ENCODE measurements around the gene PTPRT.

PTPRT gene

DNA sequence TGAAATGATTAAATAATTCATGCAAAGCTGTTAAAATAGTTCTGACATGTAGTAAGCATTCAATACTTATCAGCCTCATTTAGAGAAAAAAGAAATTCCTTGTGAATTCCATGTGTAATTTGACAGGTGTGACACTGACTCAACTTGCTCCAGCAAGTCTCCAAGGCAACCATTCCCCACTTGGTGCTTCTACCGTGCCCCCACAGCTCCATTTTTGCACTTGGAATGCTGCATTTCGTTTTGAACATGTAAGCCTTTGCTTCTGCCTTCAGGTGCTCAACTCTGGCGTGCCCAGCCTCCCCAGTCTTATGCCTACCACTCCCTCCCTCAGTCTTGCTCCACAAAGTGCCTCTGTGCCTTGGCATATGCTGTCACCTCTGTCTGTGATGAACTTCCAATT, 810.9 kb downstream of the PTPRT start:
- Mint-ChIP-seq H3K4me3 (no peak overlapping the region), H3K4me1 (no peaks in the 10 kb centered on the region), H3K9me3 (peaks cover 30% of the 10 kb centered on the region)

DNA sequence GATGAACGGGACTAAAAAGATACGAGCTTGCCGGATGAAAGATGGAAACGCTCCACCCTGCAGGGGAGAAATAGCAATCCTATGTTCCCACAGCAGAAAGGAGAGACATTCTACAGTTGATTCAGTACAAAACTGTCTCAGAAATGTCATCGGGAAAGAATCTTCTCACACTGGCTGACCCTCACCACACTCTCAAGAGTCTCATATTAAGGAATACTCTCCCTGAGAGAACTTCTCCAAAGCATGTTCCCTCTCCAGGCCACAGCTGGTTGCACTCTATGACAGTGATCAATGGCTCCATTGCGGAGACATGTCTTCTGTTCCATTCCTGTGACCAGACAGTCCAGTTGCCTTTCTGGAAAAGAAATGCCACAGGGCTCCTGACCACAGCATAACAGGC, 813.6 kb downstream of the PTPRT start:
- DNase-seq (ENCODE audit: low spot score in 2 of 2), result no peak
- Mint-ChIP-seq H3K9me3 (peaks cover 20% of the 10 kb centered on the region), H3K27ac (ENCODE audit: low read depth) (no peak overlapping the region), H3K27me3 (no peaks in the 10 kb centered on the region), H3K4me3 (no peak overlapping the region), H3K4me1 (no peaks in the 10 kb centered on the region), H3K36me3 (ENCODE audit: insufficient read depth) (no peaks in the 10 kb centered on the region)
- no peak for ATAC-seq (replicated peaks; ENCODE audit: extremely low read depth, poor library complexity, severe bottlenecking)

More for the DNA sequence above, 810.9 kb downstream of the PTPRT start:
- no peak overlapping the region for H3K27ac Mint-ChIP-seq (ENCODE audit: low read depth)
- no peak for DNase-seq (ENCODE audit: low spot score in 2 of 2)
- no peaks in the 10 kb centered on the region for H3K36me3 Mint-ChIP-seq (ENCODE audit: insufficient read depth)
- no peak for ATAC-seq (replicated peaks; ENCODE audit: extremely low read depth, poor library complexity, severe bottlenecking)
- no peaks in the 10 kb centered on the region for H3K27me3 Mint-ChIP-seq

GRCh38 chr20:42373049-42373448, 816.7 kb downstream of the PTPRT start:
- Mint-ChIP-seq H3K27me3 (no peaks in the 10 kb centered on the region), H3K4me1 (no peaks in the 10 kb centered on the region), H3K9me3 (peaks cover 20% of the 10 kb centered on the region), H3K27ac (ENCODE audit: low read depth) (no peak overlapping the region), H3K4me3 (no peak overlapping the region), H3K36me3 (ENCODE audit: insufficient read depth) (no peaks in the 10 kb centered on the region)
- no peak for DNase-seq (ENCODE audit: low spot score in 2 of 2)
- no peak for ATAC-seq (replicated peaks; ENCODE audit: extremely low read depth, poor library complexity, severe bottlenecking)

DNA sequence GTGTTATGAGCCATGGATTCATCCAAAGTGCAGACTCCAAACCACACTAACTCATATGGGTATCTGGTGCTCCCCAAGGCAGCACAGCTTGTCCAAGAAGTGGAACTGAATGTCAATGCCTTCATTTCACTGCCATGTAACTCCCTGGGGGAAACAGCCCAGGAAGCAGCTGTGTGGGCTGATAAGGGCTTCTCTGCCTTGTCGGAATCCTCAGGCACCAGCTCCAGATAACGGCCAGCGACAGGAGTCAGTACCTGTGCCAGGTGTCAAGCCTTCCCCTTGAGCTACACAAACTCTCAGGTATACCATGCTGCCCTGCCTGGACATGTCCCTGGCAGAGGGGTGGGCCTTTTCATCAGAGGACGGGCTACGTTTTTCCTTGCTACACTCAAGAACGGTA, 819.6 kb downstream of the PTPRT start:
- ATAC-seq (replicated peaks; ENCODE audit: extremely low read depth, poor library complexity, severe bottlenecking) (no peak), DNase-seq (ENCODE audit: low spot score in 2 of 2) (no peak)
- Mint-ChIP-seq H3K4me3 (no peak overlapping the region), H3K27ac (ENCODE audit: low read depth) (no peak overlapping the region), H3K4me1 (no peaks in the 10 kb centered on the region), H3K27me3 (no peaks in the 10 kb centered on the region), H3K36me3 (ENCODE audit: insufficient read depth) (no peaks in the 10 kb centered on the region), H3K9me3 (peaks cover 20% of the 10 kb centered on the region)

- peaks cover 24% of the 10 kb centered on the region for H3K9me3 Mint-ChIP-seq
- no peaks in the 10 kb centered on the region for H3K36me3 Mint-ChIP-seq (ENCODE audit: insufficient read depth)
- H3K27ac Mint-ChIP-seq (ENCODE audit: low read depth), result no peak overlapping the region
- ATAC-seq (replicated peaks; ENCODE audit: extremely low read depth, poor library complexity, severe bottlenecking), result no peak
- H3K27me3 Mint-ChIP-seq, result no peaks in the 10 kb centered on the region
- H3K4me3 Mint-ChIP-seq, result no peak overlapping the region
- no peaks in the 10 kb centered on the region for H3K4me1 Mint-ChIP-seq
- DNase-seq (ENCODE audit: low spot score in 2 of 2), result no peak
These were observed 820.8 kb downstream of the PTPRT start for GRCh38 chr20:42368910-42369309.

- ATAC-seq (replicated peaks; ENCODE audit: extremely low read depth, poor library complexity, severe bottlenecking), result no peak
- no peak for DNase-seq (ENCODE audit: low spot score in 2 of 2)
- Mint-ChIP-seq H3K36me3 (ENCODE audit: insufficient read depth) (no peaks in the 10 kb centered on the region), H3K9me3 (peaks cover 19% of the 10 kb centered on the region), H3K4me1 (no peaks in the 10 kb centered on the region), H3K4me3 (no peak overlapping the region), H3K27ac (ENCODE audit: low read depth) (no peak overlapping the region), H3K27me3 (no peaks in the 10 kb centered on the region)
These were observed 823.1 kb downstream of the PTPRT start for GRCh38 chr20:42366626-42367025.

DNA sequence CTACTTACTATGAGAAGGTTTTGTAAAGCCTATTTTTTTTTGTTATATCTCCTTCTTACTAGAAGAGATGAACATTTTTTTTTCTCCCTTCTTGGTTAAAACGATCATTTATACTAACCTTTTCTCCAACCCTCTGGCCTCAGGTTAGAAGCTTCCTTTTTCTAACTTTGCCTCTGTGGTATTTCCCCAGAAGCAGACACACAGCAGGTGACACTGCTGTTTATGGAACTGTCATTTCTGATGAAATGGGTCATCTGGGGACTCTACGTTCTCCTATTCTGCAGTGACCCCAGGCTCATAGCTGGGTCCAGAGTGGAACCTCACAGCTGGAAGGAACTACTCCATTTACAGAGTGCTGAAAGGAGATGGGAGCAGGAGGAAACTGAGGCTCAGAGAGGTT, 825.3 kb downstream of the PTPRT start:
- Mint-ChIP-seq H3K4me1 (no peaks in the 10 kb centered on the region), H3K27ac (ENCODE audit: low read depth) (no peak overlapping the region), H3K4me3 (no peak overlapping the region), H3K36me3 (ENCODE audit: insufficient read depth) (no peaks in the 10 kb centered on the region), H3K9me3 (peaks cover 10% of the 10 kb centered on the region), H3K27me3 (no peaks in the 10 kb centered on the region)
- DNase-seq (ENCODE audit: low spot score in 2 of 2) (no peak), ATAC-seq (replicated peaks; ENCODE audit: extremely low read depth, poor library complexity, severe bottlenecking) (no peak)

DNA sequence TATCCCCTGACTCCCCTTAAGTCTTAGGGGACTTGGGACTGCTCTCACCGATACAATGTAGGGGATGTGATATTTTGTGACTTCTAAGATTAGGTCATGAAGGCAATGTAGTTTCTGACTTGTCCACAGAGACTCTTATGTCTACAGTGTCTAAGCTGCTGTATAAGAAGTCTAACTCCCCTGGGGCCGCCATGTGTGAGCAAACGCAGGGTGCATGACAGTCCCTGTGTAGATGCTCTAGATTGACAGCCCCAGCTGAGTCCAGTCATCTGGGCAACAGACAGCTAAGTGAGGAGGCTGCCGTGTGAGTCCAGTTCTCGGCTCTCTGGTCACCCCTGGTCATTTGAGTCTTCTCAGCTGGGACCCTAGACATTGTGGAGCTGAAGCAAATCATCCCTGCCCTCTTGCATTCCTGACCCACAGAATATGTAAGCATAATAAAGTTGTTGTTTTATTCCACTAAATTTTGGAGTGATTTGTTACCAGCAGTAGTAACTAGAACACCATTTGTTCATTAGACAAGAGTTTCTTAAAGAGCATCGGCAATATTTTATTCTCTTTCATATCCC, 828.2 kb downstream of the PTPRT start:
- Mint-ChIP-seq H3K4me3 (no peak overlapping the region), H3K36me3 (ENCODE audit: insufficient read depth) (no peaks in the 10 kb centered on the region), H3K9me3 (peaks cover 24% of the 10 kb centered on the region), H3K27me3 (no peaks in the 10 kb centered on the region), H3K4me1 (no peaks in the 10 kb centered on the region), H3K27ac (ENCODE audit: low read depth) (no peak overlapping the region)
- DNase-seq (ENCODE audit: low spot score in 2 of 2), result no peak
- ATAC-seq (replicated peaks; ENCODE audit: extremely low read depth, poor library complexity, severe bottlenecking), result no peak

DNA sequence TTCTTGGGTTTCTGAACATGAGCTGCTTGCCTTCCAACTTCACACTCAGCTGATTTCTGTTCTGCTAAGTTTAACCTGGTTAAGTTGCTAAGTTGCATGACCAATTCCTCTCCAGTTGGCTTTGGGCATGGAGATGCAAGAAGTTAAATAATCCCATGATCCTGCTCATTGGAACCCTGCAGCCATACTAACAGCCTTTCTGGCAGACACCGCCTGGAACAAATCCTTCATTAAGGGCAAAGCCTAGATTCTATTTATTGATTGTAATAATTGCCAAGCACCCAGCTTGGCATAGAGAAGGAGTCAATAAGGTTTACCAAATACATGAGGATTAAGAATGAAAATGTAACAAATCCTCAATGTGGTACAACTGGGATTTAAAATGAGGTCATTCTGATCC, 829.1 kb downstream of the PTPRT start:
- H3K27ac Mint-ChIP-seq (ENCODE audit: low read depth), result no peak overlapping the region
- ATAC-seq (replicated peaks; ENCODE audit: extremely low read depth, poor library complexity, severe bottlenecking) (no peak), DNase-seq (ENCODE audit: low spot score in 2 of 2) (no peak)
- H3K9me3 Mint-ChIP-seq, result peaks cover 23% of the 10 kb centered on the region
- H3K36me3 Mint-ChIP-seq (ENCODE audit: insufficient read depth), result no peaks in the 10 kb centered on the region
- H3K27me3 Mint-ChIP-seq, result no peaks in the 10 kb centered on the region
- H3K4me3 Mint-ChIP-seq, result no peak overlapping the region
- H3K4me1 Mint-ChIP-seq, result no peaks in the 10 kb centered on the region

- DNase-seq (ENCODE audit: low spot score in 2 of 2) (no peak), ATAC-seq (replicated peaks; ENCODE audit: extremely low read depth, poor library complexity, severe bottlenecking) (no peak)
- Mint-ChIP-seq H3K9me3 (peaks cover 30% of the 10 kb centered on the region), H3K4me1 (no peaks in the 10 kb centered on the region), H3K4me3 (no peak overlapping the region), H3K27me3 (no peaks in the 10 kb centered on the region), H3K36me3 (ENCODE audit: insufficient read depth) (no peaks in the 10 kb centered on the region), H3K27ac (ENCODE audit: low read depth) (no peak overlapping the region)
These were observed 830.1 kb downstream of the PTPRT start for GRCh38 chr20:42359617-42360016.

- H3K4me1 Mint-ChIP-seq, result no peaks in the 10 kb centered on the region
- H3K4me3 Mint-ChIP-seq, result no peak overlapping the region
- H3K27ac Mint-ChIP-seq (ENCODE audit: low read depth), result no peak overlapping the region
- H3K36me3 Mint-ChIP-seq (ENCODE audit: insufficient read depth), result peaks cover 2% of the 10 kb centered on the region
- DNase-seq (ENCODE audit: low spot score in 2 of 2) (no peak), ATAC-seq (replicated peaks; ENCODE audit: extremely low read depth, poor library complexity, severe bottlenecking) (no peak)
- H3K27me3 Mint-ChIP-seq, result no peaks in the 10 kb centered on the region
- H3K9me3 Mint-ChIP-seq, result peaks cover 19% of the 10 kb centered on the region
These were observed 837.6 kb downstream of the PTPRT start for GRCh38 chr20:42352096-42352495.

DNA sequence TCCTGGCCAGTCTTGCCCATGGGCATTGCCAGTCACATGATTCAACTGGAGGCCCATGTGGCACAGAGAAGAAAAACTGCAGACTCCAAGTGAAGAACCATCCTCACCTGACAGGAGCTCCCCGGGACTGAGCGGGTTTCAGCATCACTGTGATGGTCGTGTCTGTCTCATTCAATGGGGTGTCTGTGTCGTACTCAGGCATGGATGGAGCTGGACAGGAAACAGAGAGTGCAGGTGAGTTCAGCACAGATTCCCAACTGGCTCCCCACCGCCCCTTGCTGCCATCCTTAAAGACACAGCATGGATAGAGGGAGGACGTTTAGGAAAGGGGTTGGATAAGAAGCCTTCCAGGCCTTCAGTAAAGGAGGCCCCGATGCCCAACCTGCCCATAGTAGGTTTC, 839.2 kb downstream of the PTPRT start:
- Mint-ChIP-seq H3K36me3 (ENCODE audit: insufficient read depth) (peaks cover 2% of the 10 kb centered on the region), H3K4me3 (no peak overlapping the region), H3K9me3 (peaks cover 14% of the 10 kb centered on the region), H3K4me1 (no peaks in the 10 kb centered on the region), H3K27ac (ENCODE audit: low read depth) (no peak overlapping the region), H3K27me3 (no peaks in the 10 kb centered on the region)
- DNase-seq (ENCODE audit: low spot score in 2 of 2), result no peak
- no peak for ATAC-seq (replicated peaks; ENCODE audit: extremely low read depth, poor library complexity, severe bottlenecking)

GRCh38 chr20:42346189-42347170, 843.2 kb downstream of the PTPRT start:
- Mint-ChIP-seq H3K4me1 (no peaks in the 10 kb centered on the region), H3K27me3 (no peaks in the 10 kb centered on the region), H3K9me3 (peaks cover 20% of the 10 kb centered on the region), H3K36me3 (ENCODE audit: insufficient read depth) (peaks cover 2% of the 10 kb centered on the region), H3K27ac (ENCODE audit: low read depth) (no peak overlapping the region), H3K4me3 (no peak overlapping the region)
- ATAC-seq (replicated peaks; ENCODE audit: extremely low read depth, poor library complexity, severe bottlenecking) (no peak), DNase-seq (ENCODE audit: low spot score in 2 of 2) (no peak)
